IPS DF 6.9 (cell line): ENCODE measurements around the gene PLEKHG3.

Source experiments
- DNase-seq: peaks from one replicate; pipeline ENCODE4 v3.0.0-alpha.2; 2013; ENCODE audit warnings: low read depth, low spot score
- H3K27ac ChIP-seq: one replicate; pipeline ENCODE4 v1.5.1; 2013; ENCODE audit warnings: low read length, control low read depth
- H3K27me3 ChIP-seq: 2 replicates; pipeline ENCODE4 v1.6.1; 2013; ENCODE audit warnings: mild to moderate bottlenecking, low read length; ENCODE audit not compliant: control insufficient read depth, insufficient read depth
- H3K36me3 ChIP-seq: 2 replicates; pipeline ENCODE4 v1.6.1; 2013; ENCODE audit warnings: low read length; ENCODE audit not compliant: control insufficient read depth, insufficient read depth
- H3K4me1 ChIP-seq: 2 replicates; pipeline ENCODE4 v1.6.1; 2013; ENCODE audit warnings: low read length; ENCODE audit not compliant: control insufficient read depth, insufficient read depth
- H3K4me3 ChIP-seq: 2 replicates; pipeline ENCODE4 v1.5.1; 2013; ENCODE audit warnings: mild to moderate bottlenecking, low read length
- H3K9me3 ChIP-seq: 2 replicates; pipeline ENCODE4 v1.6.1; 2013; ENCODE audit warnings: low read length, inconsistent platforms; ENCODE audit not compliant: control insufficient read depth, insufficient read depth
- WGBS: extraction: QIAGEN DNeasy Blood & Tissue Kit; methylation state at CpG from one replicate; pipeline ENCODE4 v1.1.7; 2013; ENCODE audit warnings: mixed read lengths, missing lambda C conversion rate; ENCODE audit not compliant: insufficient read length, insufficient coverage; 5-methylcytosine and 5-hydroxymethylcytosine counted together

PLEKHG3 gene

DNA sequence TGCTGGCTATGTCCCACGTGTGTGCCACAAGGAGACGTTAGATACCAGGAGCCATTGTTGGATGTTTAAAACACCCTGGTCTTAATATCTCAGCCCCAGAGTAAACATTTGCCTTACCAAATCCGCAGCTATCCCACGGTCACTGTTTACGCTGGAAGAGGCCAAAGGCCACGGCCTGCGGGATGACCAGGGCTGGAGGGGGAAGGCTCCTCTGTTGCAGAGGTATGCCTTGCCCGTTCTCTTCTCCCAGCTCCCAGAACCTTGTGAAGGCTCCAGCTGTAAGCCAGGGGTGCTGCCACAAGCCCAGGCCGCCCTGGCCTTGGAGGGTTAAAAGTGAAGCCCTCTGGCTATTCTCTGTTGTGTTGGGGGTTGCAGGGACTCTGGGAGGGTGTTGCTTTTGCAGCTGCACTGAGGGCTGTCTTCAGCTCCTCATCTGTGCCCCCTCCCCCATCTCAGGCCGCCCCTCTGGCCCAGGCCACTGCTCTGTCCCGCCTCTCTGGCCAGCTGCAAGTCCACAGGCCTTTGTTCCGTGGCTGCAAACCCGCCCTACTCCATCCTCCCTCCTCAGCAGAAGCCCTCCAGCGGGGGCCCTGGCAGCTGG, 2.5 kb downstream of the PLEKHG3 start:
- no CpG with 5 or more reads among the region's 14 CpGs for WGBS
- no peaks in the 10 kb centered on the region for H3K9me3 ChIP-seq
- peaks cover 21% of the 10 kb centered on the region for H3K4me1 ChIP-seq
- no peak for DNase-seq
- H3K27ac ChIP-seq = no peak overlapping the region
- no peaks in the 10 kb centered on the region for H3K27me3 ChIP-seq
- no peaks in the 10 kb centered on the region for H3K36me3 ChIP-seq
- H3K4me3 ChIP-seq = no peak overlapping the region

DNA sequence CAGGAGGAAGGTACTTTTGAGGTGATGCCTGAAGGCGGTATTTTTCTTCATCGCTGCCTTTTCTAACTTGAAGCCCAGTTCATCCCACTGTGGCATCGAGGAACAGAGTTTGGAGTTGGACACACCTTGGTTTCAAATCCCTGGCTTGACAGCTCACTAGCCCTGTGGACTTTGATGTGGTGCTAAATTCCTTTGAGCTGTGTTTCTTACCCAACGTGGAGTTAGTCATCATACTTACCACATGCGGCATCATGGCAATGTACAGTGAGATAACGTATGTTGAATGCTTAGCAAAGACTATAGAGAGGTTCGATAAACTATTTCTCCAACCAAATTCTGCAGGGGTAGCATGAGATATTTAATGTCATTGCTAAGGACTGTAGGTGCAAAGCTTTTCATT, 3.4 kb downstream of the PLEKHG3 start:
- no peak overlapping the region for H3K4me3 ChIP-seq
- WGBS = no CpG with 5 or more reads among the region's 7 CpGs
- no peaks in the 10 kb centered on the region for H3K9me3 ChIP-seq
- peaks cover 18% of the 10 kb centered on the region for H3K4me1 ChIP-seq
- DNase-seq = no peak
- H3K27me3 ChIP-seq = no peaks in the 10 kb centered on the region
- no peaks in the 10 kb centered on the region for H3K36me3 ChIP-seq
- H3K27ac ChIP-seq = no peak overlapping the region

DNA sequence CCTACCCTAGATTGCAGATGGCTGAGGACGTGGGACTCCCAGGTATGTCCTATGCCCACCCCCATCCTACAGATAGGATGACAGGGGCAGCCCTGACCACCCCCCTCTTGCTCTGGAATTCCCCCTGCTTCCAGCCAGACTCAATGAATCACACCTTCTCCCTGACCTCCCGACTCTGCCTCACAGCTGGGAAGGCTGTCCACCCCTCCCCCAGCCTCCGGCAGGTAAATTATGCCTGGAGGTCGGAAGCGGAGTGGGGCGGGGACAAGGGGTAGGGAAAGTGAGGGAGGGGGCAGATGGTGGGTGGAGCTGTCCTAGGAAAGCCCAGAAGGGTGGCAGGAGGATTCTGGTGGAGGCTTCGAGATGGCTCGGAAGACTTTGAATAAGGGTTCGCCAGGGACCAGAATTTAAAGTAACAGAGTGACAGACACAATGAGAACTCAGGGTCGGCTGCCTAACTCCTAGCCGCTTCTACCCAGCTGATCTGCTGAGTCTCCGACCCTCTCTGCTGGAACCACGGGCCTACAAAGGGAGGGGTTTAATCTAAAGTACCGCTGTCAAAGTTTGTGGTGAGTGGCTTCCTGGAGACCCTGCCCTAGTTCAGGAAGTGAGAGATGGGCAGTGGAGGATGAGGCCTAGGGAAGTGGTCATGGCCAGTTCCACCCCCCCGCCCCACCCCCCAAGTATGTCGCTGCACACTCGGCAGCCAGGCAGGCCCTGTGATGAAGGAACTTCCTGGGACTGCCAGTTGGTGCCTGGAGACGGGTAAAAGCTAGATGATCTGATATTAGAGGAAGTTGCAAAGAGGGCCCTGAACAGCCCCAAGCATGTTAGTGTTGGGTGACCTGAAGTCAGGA, 4.2 kb downstream of the PLEKHG3 start:
- H3K36me3 ChIP-seq = no peaks in the 10 kb centered on the region

DNA sequence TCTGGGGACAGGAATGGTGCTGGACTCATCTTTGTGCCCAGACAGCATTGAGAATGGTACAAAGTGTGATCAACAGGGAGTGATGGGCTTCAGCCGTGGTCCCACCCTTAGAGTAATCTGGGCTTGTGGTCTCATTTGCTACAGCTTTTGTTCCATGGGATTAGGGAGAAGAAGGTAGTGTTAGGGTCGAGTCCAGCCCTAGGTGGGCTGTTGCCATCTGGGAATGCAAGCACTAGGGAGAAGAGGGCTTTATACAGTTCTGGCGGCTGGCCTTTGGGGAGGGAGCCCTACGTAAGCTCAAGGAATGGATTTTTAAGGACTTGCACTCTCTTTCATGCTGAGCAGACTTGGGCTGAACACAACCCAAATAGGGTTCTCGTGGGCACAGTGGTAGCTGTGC, 4.9 kb downstream of the PLEKHG3 start:
- H3K27ac ChIP-seq = no peak overlapping the region
- H3K27me3 ChIP-seq = no peaks in the 10 kb centered on the region
- no peak for DNase-seq
- no peaks in the 10 kb centered on the region for H3K36me3 ChIP-seq
- no peak overlapping the region for H3K4me3 ChIP-seq
- H3K9me3 ChIP-seq = no peaks in the 10 kb centered on the region
- WGBS = no CpG with 5 or more reads among the region's 5 CpGs
- H3K4me1 ChIP-seq = peaks cover 18% of the 10 kb centered on the region

More for the DNA sequence above, 4.2 kb downstream of the PLEKHG3 start:
- WGBS = no CpG with 5 or more reads among the region's 18 CpGs
- no peaks in the 10 kb centered on the region for H3K9me3 ChIP-seq
- DNase-seq = no peak
- peaks cover 18% of the 10 kb centered on the region for H3K4me1 ChIP-seq
- H3K4me3 ChIP-seq = no peak overlapping the region; the same call in 1 of the 2 replicates
- H3K27me3 ChIP-seq = no peaks in the 10 kb centered on the region
- H3K27ac ChIP-seq = no peak overlapping the region

DNA sequence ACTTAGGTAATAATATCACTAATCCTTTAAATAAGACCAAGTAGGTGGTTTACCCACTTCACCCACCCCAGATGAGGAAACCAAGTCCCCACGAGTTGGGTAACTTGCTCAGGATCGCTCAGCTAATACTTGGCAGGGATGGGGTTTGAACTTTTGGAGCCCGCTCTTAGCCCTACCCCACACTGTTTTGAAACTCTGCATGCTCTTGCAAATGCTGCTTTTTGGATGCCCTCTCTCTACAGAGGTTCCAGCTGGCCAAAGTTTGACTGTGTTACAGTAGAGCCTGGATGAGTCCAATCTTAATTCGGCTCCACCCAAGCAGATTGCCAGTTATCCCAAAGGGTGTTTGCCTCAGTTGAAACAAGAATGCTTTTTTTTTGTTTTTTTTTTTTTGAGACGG, 6.8 kb downstream of the PLEKHG3 start:
- no CpG with 5 or more reads among the region's 5 CpGs for WGBS
- H3K4me1 ChIP-seq = peaks cover 21% of the 10 kb centered on the region
- DNase-seq = no peak

DNA sequence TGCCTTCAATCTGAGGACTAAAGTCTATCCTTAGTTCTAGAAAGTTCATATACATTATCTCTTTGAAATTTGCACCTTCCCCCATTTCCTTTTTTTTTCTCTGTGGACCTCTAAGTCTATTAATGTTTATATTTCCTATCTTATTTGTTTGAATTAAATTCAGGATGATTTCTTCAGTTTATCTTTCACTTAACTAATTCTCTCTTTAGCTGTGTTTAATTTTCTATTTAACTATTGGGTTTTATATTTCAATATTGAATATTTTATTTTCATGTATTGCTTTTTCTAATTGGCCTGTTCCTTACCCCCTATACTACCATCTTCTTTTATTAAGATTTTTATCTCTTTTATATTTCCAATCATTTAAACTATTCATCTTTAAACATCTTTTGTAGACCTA, 9.5 kb downstream of the PLEKHG3 start:
- DNase-seq = no peak
- Histone ChIP-seq H3K9me3 (no peaks in the 10 kb centered on the region), H3K27ac (no peak overlapping the region), H3K4me1 (peaks cover 27% of the 10 kb centered on the region), H3K4me3 (no peak overlapping the region), H3K27me3 (no peaks in the 10 kb centered on the region), H3K36me3 (no peaks in the 10 kb centered on the region)

More for the DNA sequence above, 6.8 kb downstream of the PLEKHG3 start:
- H3K4me3 ChIP-seq = no peak overlapping the region
- H3K9me3 ChIP-seq = no peaks in the 10 kb centered on the region
- no peaks in the 10 kb centered on the region for H3K36me3 ChIP-seq
- no peak overlapping the region for H3K27ac ChIP-seq
- H3K27me3 ChIP-seq = no peaks in the 10 kb centered on the region

DNA sequence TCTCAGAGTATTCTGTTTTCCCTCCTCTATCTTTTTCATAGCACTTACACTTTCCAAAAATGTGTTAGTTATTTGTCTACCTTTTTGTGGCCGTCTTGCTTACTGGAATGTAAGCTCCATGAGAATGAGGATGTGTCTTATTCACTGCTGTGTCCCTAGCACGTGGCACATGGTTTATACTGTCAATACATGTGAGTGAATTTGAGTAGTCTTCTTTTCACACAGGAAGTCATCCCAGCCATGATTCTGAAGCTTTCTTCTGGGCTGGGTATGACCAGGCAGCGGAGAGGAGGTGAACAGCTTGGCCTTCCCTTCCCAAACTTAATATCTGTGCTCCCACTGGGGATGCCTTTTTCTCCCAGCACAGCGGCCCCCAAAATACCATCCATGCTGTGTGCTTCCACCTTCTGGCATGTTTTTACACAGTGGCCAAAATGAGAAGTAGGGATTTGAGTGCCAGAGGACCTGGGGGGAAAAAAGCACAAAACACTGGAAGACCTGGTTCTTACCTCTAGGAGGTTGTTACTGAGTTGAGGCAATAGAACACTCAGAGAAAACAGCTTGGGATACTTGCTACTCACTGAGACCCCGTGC, 10.3 kb downstream of the PLEKHG3 start:
- no peak for DNase-seq
- no peaks in the 10 kb centered on the region for H3K9me3 ChIP-seq
- H3K27me3 ChIP-seq = no peaks in the 10 kb centered on the region
- H3K36me3 ChIP-seq = no peaks in the 10 kb centered on the region
- no peak overlapping the region for H3K27ac ChIP-seq
- peaks cover 26% of the 10 kb centered on the region for H3K4me1 ChIP-seq
- H3K4me3 ChIP-seq = no peak overlapping the region
- WGBS = no CpG with 5 or more reads among the region's 5 CpGs

DNA sequence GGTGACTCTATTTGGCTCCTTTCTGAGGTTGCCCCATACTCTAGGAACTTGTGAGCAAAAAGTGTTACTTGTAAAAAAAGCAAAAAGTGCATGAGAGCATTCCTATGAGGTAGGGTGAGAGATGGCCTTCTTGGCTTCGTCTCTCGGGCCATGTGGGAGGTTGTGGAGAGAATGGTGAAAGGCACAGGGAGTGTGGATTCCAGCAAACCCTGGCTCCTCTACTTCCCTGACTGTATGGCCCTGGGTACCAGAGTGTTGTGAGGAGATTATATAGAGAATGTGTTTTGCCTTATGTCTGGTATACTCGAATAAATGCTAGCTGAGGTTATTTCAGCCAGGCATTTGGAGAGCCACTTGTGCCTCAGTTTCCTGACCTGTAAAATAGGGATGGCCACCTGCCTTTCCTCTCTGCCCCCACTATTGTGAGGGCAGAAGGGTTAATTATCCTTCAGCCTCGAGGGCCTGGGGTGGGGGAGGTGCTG, 11.0 kb downstream of the PLEKHG3 start:
- WGBS = no CpG with 5 or more reads among the region's 4 CpGs
- H3K27me3 ChIP-seq = no peaks in the 10 kb centered on the region
- no peak overlapping the region for H3K4me3 ChIP-seq
- H3K36me3 ChIP-seq = no peaks in the 10 kb centered on the region
- H3K9me3 ChIP-seq = no peaks in the 10 kb centered on the region
- no peak overlapping the region for H3K27ac ChIP-seq
- no peak for DNase-seq
- peaks cover 28% of the 10 kb centered on the region for H3K4me1 ChIP-seq

DNA sequence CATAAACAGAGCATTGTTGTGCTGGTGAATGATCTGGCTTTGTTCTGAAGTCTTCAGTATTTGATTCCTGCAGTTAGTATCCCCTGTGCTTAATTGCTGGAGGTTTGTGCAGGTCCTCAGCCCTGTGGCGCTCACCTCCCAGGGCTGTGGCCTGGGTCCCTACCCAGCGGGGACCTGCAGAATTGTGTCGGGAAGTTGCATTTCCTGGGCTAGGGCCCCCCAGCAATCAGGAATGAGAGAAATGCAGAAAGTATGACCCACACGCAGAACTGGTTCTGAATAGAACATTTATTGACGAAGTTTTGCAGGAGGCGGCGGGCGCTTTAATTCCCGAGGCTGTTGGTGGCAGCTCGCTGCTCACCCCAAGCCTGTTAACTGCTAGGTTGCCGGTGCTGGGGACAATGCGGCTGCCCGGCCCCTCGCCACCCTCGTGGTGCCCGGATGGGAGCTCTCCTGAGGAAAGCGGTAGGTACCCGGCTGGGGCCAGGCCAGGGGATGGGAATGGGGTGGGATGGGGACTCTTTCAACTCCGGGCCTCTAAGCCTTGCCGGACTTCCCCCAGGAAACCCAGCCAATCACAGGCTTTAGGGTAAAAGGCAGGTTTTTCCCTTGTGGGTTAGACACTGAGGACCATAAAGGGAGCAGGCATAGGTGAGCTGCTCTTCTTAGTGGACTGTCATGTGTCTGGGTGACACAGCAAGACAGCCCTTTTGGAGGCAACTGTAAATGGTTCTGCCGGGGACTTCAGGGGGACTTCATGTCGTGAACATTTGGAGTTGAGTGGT, 11.6 kb downstream of the PLEKHG3 start:
- DNase-seq = no peak
- WGBS = no CpG with 5 or more reads among the region's 22 CpGs
- peaks cover 28% of the 10 kb centered on the region for H3K4me1 ChIP-seq
- no peaks in the 10 kb centered on the region for H3K36me3 ChIP-seq
- H3K27ac ChIP-seq = no peak overlapping the region
- no peaks in the 10 kb centered on the region for H3K9me3 ChIP-seq
- H3K27me3 ChIP-seq = no peaks in the 10 kb centered on the region
- no peak overlapping the region for H3K4me3 ChIP-seq

DNA sequence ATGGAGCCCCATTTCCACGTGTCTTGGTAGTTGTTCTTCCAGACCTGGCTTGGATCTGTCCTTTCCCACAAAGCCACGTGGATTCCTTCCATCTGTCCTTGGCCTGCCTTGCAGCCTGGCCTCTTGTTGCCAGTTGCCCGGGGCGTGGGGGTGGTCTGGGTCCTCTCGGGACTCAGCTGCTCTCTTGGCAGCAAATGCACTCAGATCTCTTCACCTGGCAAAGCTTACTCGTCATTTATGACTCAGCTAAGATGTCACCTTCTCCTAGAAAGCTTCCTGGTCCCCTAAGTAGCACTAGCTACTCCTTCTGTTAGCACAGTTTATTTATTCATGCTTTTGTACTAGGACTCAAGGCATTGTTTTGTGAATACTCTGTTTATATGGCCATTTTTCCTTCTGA, 13.6 kb downstream of the PLEKHG3 start:
- Histone ChIP-seq H3K36me3 (no peaks in the 10 kb centered on the region), H3K4me3 (no peak overlapping the region), H3K4me1 (peaks cover 41% of the 10 kb centered on the region), H3K27me3 (no peaks in the 10 kb centered on the region), H3K27ac (no peak overlapping the region), H3K9me3 (no peaks in the 10 kb centered on the region)
- DNase-seq = no peak
- no CpG with 5 or more reads among the region's 6 CpGs for WGBS
